Measurements from ENCODE around the gene DHRS1.

DNA sequence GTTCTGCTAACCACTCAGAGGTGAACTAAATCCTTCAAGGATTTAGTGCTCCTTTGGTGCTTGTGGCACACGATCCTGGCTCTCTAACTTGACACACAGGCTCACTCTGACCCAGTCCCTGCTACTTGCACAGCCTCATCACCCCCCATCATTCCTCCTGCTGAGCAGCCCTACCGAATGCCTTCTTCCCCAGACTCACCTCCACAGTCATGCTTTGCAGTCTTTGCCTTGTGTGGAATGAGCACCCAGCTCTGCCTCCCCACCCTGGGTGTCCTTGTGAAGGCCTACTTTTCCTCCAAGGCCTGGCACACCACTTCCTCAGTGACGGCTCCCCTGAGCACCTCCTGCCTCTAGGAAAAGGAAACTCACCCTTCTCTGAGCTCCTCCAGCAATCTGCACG lies 49.2 kb downstream of the DHRS1 start:
- TF ChIP-seq, protein P1, sequence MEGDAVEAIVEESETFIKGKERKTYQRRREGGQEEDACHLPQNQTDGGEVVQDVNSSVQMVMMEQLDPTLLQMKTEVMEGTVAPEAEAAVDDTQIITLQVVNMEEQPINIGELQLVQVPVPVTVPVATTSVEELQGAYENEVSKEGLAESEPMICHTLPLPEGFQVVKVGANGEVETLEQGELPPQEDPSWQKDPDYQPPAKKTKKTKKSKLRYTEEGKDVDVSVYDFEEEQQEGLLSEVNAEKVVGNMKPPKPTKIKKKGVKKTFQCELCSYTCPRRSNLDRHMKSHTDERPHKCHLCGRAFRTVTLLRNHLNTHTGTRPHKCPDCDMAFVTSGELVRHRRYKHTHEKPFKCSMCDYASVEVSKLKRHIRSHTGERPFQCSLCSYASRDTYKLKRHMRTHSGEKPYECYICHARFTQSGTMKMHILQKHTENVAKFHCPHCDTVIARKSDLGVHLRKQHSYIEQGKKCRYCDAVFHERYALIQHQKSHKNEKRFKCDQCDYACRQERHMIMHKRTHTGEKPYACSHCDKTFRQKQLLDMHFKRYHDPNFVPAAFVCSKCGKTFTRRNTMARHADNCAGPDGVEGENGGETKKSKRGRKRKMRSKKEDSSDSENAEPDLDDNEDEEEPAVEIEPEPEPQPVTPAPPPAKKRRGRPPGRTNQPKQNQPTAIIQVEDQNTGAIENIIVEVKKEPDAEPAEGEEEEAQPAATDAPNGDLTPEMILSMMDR (conservative IDR thresholded peaks at IDR 0.05 in 1 of 2, IDR thresholded peaks at IDR 0.05 in 1 of 2; ENCODE audit: low read depth in 1 of 2, low read length in 2 of 2), result no peak
- no peak for TF ChIP-seq EZH2 (IDR thresholded peaks at IDR 0.05; ENCODE audit: low read length, missing control alignments)
